Neuronal stem cell (in vitro differentiated cells): ENCODE data around the gene MCC.

Experiments used
- DNase-seq: peaks from one replicate; pipeline ENCODE4 v3.0.0-alpha.2; 2013; ENCODE audit warnings: low spot score
- H2AFZ ChIP-seq: one replicate; pipeline ENCODE4 v1.6.1; 2013; ENCODE audit warnings: mild to moderate bottlenecking, low read length, inconsistent platforms
- H2AK5ac ChIP-seq: 2 replicates; pipeline ENCODE4 v1.6.1; 2013; ENCODE audit warnings: low read depth, mild to moderate bottlenecking, inconsistent platforms, low read length, moderate library complexity, mixed read lengths
- H2BK120ac ChIP-seq: 2 replicates; pipeline ENCODE4 v1.6.1; 2013; ENCODE audit warnings: low read depth, mild to moderate bottlenecking, inconsistent platforms, low read length, moderate library complexity, mixed read lengths
- H2BK12ac ChIP-seq: one replicate; pipeline ENCODE4 v1.6.1; 2013; ENCODE audit warnings: low read length, inconsistent platforms
- H2BK15ac ChIP-seq: 2 replicates; pipeline ENCODE4 v1.6.1; 2013; ENCODE audit warnings: mild to moderate bottlenecking, low read length, inconsistent platforms, mixed read lengths
- H2BK5ac ChIP-seq: one replicate; pipeline ENCODE4 v1.6.1; 2013; ENCODE audit warnings: inconsistent platforms, mild to moderate bottlenecking, low read length, moderate library complexity
- H3K14ac ChIP-seq: one replicate; pipeline ENCODE4 v1.6.1; 2013; ENCODE audit warnings: low read length, inconsistent platforms
- H3K18ac ChIP-seq: 2 replicates; pipeline ENCODE4 v1.6.1; 2013; ENCODE audit warnings: low read length, inconsistent platforms
- H3K23ac ChIP-seq: 2 replicates; pipeline ENCODE4 v1.6.1; 2013; ENCODE audit warnings: low read depth, mild to moderate bottlenecking, mixed read lengths, low read length, inconsistent platforms; ENCODE audit not compliant: poor library complexity
- H3K27ac ChIP-seq: replicated peaks from 3 replicates; pipeline ENCODE4 v1.5.1; 2013; ENCODE audit warnings: low read length, inconsistent platforms
- H3K27me3 ChIP-seq, 3 experiments: 2 replicates each; pipeline ENCODE4 v1.6.1; 2013; ENCODE audit warnings: low read length in 3 of 3, mild to moderate bottlenecking in 2 of 3, inconsistent platforms in 1 of 3, low read depth in 1 of 3, mixed read lengths in 1 of 3, moderate library complexity in 1 of 3; ENCODE audit not compliant: control insufficient read depth in 3 of 3, insufficient read depth in 3 of 3
- H3K36me3 ChIP-seq, 2 donors: replicated peaks in 1 of 2; 2 replicates each; pipeline ENCODE4 v1.6.1; 2013; ENCODE audit warnings: low read length in 2 of 2; ENCODE audit not compliant: control insufficient read depth in 2 of 2, insufficient read depth in 2 of 2
- H3K4ac ChIP-seq: 2 replicates; pipeline ENCODE4 v1.6.1; 2013; ENCODE audit warnings: inconsistent platforms, mild to moderate bottlenecking, low read length, moderate library complexity
- H3K4me1 ChIP-seq, 2 donors: 1 replicate in 1 of 2; 2 replicates in 1 of 2; pipeline ENCODE4 v1.6.1; 2013; ENCODE audit warnings: low read length in 2 of 2, low read depth in 1 of 2; ENCODE audit not compliant: control insufficient read depth in 2 of 2, insufficient read depth in 1 of 2
- H3K4me2 ChIP-seq: one replicate; pipeline ENCODE4 v1.6.1; 2013; ENCODE audit warnings: mild to moderate bottlenecking, low read length, inconsistent platforms; ENCODE audit not compliant: insufficient read depth, poor library complexity, severe bottlenecking
- H3K4me3 ChIP-seq, 2 donors: 2 replicates each; pipeline ENCODE4 v1.5.1; 2013; ENCODE audit warnings: low read length in 2 of 2, mild to moderate bottlenecking in 2 of 2, inconsistent platforms in 1 of 2, moderate library complexity in 1 of 2
- H3K79me1 ChIP-seq: one replicate; pipeline ENCODE4 v1.6.1; 2013; ENCODE audit warnings: low read depth, mild to moderate bottlenecking, inconsistent platforms, low read length, moderate library complexity
- H3K9ac ChIP-seq: one replicate; pipeline ENCODE4 v1.6.1; 2013; ENCODE audit warnings: mild to moderate bottlenecking, low read depth, low read length, inconsistent platforms; ENCODE audit not compliant: poor library complexity
- H3K9me3 ChIP-seq, 2 donors: replicated peaks in 1 of 2; 2 replicates each; pipeline versions ENCODE3 to v1.6.1; 2013; ENCODE audit warnings: low read length in 2 of 2, mild to moderate bottlenecking in 2 of 2, inconsistent platforms in 1 of 2, low read depth in 1 of 2, mixed read lengths in 1 of 2, moderate library complexity in 1 of 2; ENCODE audit not compliant: control insufficient read depth in 2 of 2, insufficient read depth in 1 of 2
- H4K8ac ChIP-seq: one replicate; pipeline ENCODE4 v1.6.1; 2013; ENCODE audit warnings: low read depth, mild to moderate bottlenecking, inconsistent platforms, low read length, moderate library complexity
- H4K91ac ChIP-seq: one replicate; pipeline ENCODE4 v1.6.1; 2013; ENCODE audit warnings: low read length, low read depth, mild to moderate bottlenecking, inconsistent platforms; ENCODE audit not compliant: poor library complexity
- WGBS, 2 donors: extraction: QIAGEN DNeasy Blood & Tissue Kit; methylation state at CpG; one replicate each; pipeline ENCODE4 v1.1.7; 2013; ENCODE audit warnings: missing lambda C conversion rate in 2 of 2, mixed read lengths in 1 of 2; ENCODE audit not compliant: insufficient read length in 2 of 2, insufficient replicate concordance in 1 of 2; ENCODE audit errors: extremely low coverage in 2 of 2; 5-methylcytosine and 5-hydroxymethylcytosine counted together

The MCC gene

GRCh38 chr5:113114559-113114958 is 373.7 kb downstream of the MCC start:
- Histone ChIP-seq H3K27ac (no peak overlapping the region), H2BK15ac (no peak overlapping the region), H3K9ac (no peak overlapping the region), H3K18ac (no peak overlapping the region), H3K36me3 (no peaks in the 10 kb centered on the region), H3K23ac (no peak overlapping the region), H4K91ac (no peak overlapping the region), H3K4me1 (no peaks in the 10 kb centered on the region), H3K4me2 (no peak overlapping the region), H3K4me3 (no peak overlapping the region), H2BK120ac (no peak overlapping the region), H3K14ac (no peak overlapping the region), H2AK5ac (no peak overlapping the region), H3K79me1 (no peaks in the 10 kb centered on the region), H2AFZ (no peak overlapping the region), H3K4ac (no peak overlapping the region), H2BK5ac (no peak overlapping the region), H3K9me3 (peaks cover 8 to 14% of the 10 kb centered on the region in 2 donors), H3K27me3 (no peaks in the 10 kb centered on the region), H2BK12ac (no peak overlapping the region), H4K8ac (no peak overlapping the region)
- no CpG with 5 or more reads among the region's 7 CpGs for WGBS, 2 donors
- no peak for DNase-seq

- Histone ChIP-seq H3K79me1 (no peaks in the 10 kb centered on the region), H3K4me3 (no peak overlapping the region), H3K4ac (no peak overlapping the region), H3K36me3 (no peaks in the 10 kb centered on the region), H2BK120ac (no peak overlapping the region), H2BK5ac (no peak overlapping the region), H3K4me2 (no peak overlapping the region), H3K27ac (no peak overlapping the region), H4K8ac (no peak overlapping the region), H3K4me1 (no peaks in the 10 kb centered on the region), H2BK12ac (no peak overlapping the region), H2AK5ac (no peak overlapping the region), H3K9me3 (peaks cover 8 to 14% of the 10 kb centered on the region in 2 donors), H3K27me3 (no peaks in the 10 kb centered on the region), H4K91ac (no peak overlapping the region), H3K23ac (no peak overlapping the region), H2AFZ (no peak overlapping the region), H2BK15ac (no peak overlapping the region), H3K14ac (no peak overlapping the region), H3K18ac (no peak overlapping the region), H3K9ac (no peak overlapping the region)
- no CpG with 5 or more reads among the region's 3 CpGs for WGBS, 2 donors
- DNase-seq: no peak
Observed at GRCh38 chr5:113112435-113112834, 375.8 kb downstream of the MCC start.

GRCh38 chr5:113110117-113110516 is 378.1 kb downstream of the MCC start:
- Histone ChIP-seq H3K23ac (no peak overlapping the region), H2BK12ac (no peak overlapping the region), H2AK5ac (no peak overlapping the region), H4K8ac (no peak overlapping the region), H2BK120ac (no peak overlapping the region), H3K18ac (no peak overlapping the region), H3K27me3 (no peaks in the 10 kb centered on the region), H3K36me3 (no peaks in the 10 kb centered on the region), H3K4me3 (no peak overlapping the region), H2AFZ (no peak overlapping the region), H3K9ac (no peak overlapping the region), H2BK5ac (no peak overlapping the region), H3K14ac (no peak overlapping the region), H3K9me3 (peaks cover 8 to 13% of the 10 kb centered on the region in 2 donors), H3K4ac (no peak overlapping the region), H4K91ac (no peak overlapping the region), H3K27ac (no peak overlapping the region), H3K4me2 (no peak overlapping the region), H2BK15ac (no peak overlapping the region), H3K4me1 (no peaks in the 10 kb centered on the region), H3K79me1 (no peaks in the 10 kb centered on the region)
- WGBS, 2 donors: no CpG with 5 or more reads among the region's 6 CpGs
- DNase-seq: no peak

- Histone ChIP-seq H2BK5ac (no peak overlapping the region), H3K18ac (no peak overlapping the region), H4K91ac (no peak overlapping the region), H2BK12ac (no peak overlapping the region), H2AFZ (no peak overlapping the region), H2AK5ac (no peak overlapping the region), H3K4me2 (no peak overlapping the region), H3K4me1 (no peaks in the 10 kb centered on the region), H3K9ac (no peak overlapping the region), H3K23ac (no peak overlapping the region), H3K9me3 (peaks cover 4 to 5% of the 10 kb centered on the region in 2 donors), H2BK120ac (no peak overlapping the region), H2BK15ac (no peak overlapping the region), H4K8ac (no peak overlapping the region), H3K4me3 (no peak overlapping the region), H3K27me3 (no peaks in the 10 kb centered on the region), H3K36me3 (no peaks in the 10 kb centered on the region), H3K4ac (no peak overlapping the region), H3K14ac (no peak overlapping the region), H3K27ac (no peak overlapping the region), H3K79me1 (no peaks in the 10 kb centered on the region)
- no peak for DNase-seq
- WGBS, 2 donors: no CpG with 5 or more reads among the region's 5 CpGs
Observed at GRCh38 chr5:113109344-113109743, 378.9 kb downstream of the MCC start.
